ENCODE results near the gene EDNRB. TPM values are rescaled to one million over a fixed set of nuclear protein-coding genes. Genes with fewer than 3 reads are reported as not detected.

EDNRB gene
- total and polyA plus RNA-seq, 2 of the 8 experiments (the other 6 are each of a cell fraction or from before 2014, with no cell fraction given), result 15.8 to 73.2 TPM

DNA sequence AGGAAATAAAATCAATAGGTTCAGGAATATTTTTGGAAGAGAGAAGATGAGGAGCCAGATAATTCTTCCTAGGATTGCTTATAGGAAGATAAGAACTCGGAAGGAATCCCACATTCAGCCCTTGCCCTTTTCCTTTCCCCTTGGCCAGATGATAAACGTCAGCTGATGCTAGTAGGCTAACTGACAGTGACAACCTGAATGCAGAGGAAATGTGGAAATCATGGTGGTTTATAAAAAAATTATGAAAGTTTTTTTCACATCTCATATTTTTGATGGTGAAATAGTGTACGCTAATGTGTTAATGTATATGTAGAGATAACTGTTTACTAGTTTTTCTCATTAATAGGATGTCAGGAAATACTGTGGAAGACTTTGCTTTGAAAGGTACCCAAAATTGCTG lies 56.9 kb downstream of the EDNRB start:
- no peaks in the 10 kb centered on the region; a peak in 1 of 7 replicates for H3K27me3 ChIP-seq (replicated peaks in 1 of 4; ENCODE audit: control insufficient read depth in 3 of 4, extremely low read depth in 1 of 4, insufficient read depth in 3 of 4, low read length in 3 of 4)
- H3K9ac ChIP-seq (replicated peaks in 1 of 4; ENCODE audit: extremely low read depth in 1 of 4, low read depth in 3 of 4, low read length in 3 of 4), result no peak overlapping the region
- no peak overlapping the region for H2AFZ ChIP-seq (ENCODE audit: low read length)
- no peak for TF ChIP-seq JUN (IDR thresholded peaks at IDR 0.05; ENCODE audit: low read depth, low read length)
- no peak for TF ChIP-seq CBX8 (IDR thresholded peaks at IDR 0.05; ENCODE audit: borderline replicate concordance, low read depth, low read length)
- TF ChIP-seq SRF (IDR thresholded peaks at IDR 0.05; ENCODE audit: low read depth, low read length), result no peak
- TF ChIP-seq RAD21 (IDR thresholded peaks at IDR 0.05 in 1 of 2, conservative IDR thresholded peaks at IDR 0.05 in 1 of 2; ENCODE audit: low read depth in 2 of 2, low read length in 2 of 2), result no peak
- no peak for TF ChIP-seq SAP30 (IDR thresholded peaks at IDR 0.05; ENCODE audit: insufficient read depth, insufficient replicate concordance, low read length)
- no peak for TF ChIP-seq POLR2A (IDR thresholded peaks at IDR 0.05; ENCODE audit: control extremely low read depth in 1 of 2, low read depth in 2 of 2, low read length in 2 of 2)
- no peak for TF ChIP-seq RFX5 (IDR thresholded peaks at IDR 0.05; ENCODE audit: borderline replicate concordance, low read depth, low read length)
- no peak for TF ChIP-seq RNF2 (IDR thresholded peaks at IDR 0.05; ENCODE audit: borderline replicate concordance, low read depth, low read length, missing control alignments, poor library complexity, severe bottlenecking)
- no peak for TF ChIP-seq TCF12 (IDR thresholded peaks at IDR 0.05; ENCODE audit: low read depth, low read length)
- TF ChIP-seq EP300 (IDR thresholded peaks at IDR 0.05; ENCODE audit: borderline replicate concordance in 1 of 2, low read depth in 2 of 2, low read length in 2 of 2), result no peak
- no peak for TF ChIP-seq CTBP2 (IDR thresholded peaks at IDR 0.05; ENCODE audit: borderline replicate concordance, insufficient read depth, insufficient read length, low read length)
- no peak for TF ChIP-seq CREB1 (IDR thresholded peaks at IDR 0.05)
- no peak for TF ChIP-seq KDM5A (IDR thresholded peaks at IDR 0.05; ENCODE audit: low read length)
- no peak for TF ChIP-seq SIN3A (conservative IDR thresholded peaks at IDR 0.05 in 1 of 2, IDR thresholded peaks at IDR 0.05 in 1 of 2; ENCODE audit: low read depth in 1 of 2, low read length in 2 of 2)

More for the DNA sequence above, 56.9 kb downstream of the EDNRB start:
- Histone ChIP-seq H3K4ac (replicated peaks; ENCODE audit: insufficient read length, low read depth, low read length) (no peak overlapping the region), H2BK5ac (ENCODE audit: low read depth, low read length) (no peak overlapping the region), H3K56ac (replicated peaks; ENCODE audit: insufficient read length, low read depth, low read length) (no peak overlapping the region), H3K23me2 (ENCODE audit: low read depth, low read length) (no peaks in the 10 kb centered on the region), H3K23ac (ENCODE audit: insufficient read length) (no peak overlapping the region), H3K4me2 (ENCODE audit: insufficient read depth in 1 of 2, low read depth in 2 of 2, low read length in 2 of 2) (no peak overlapping the region), H2BK15ac (ENCODE audit: low read length) (no peak overlapping the region), H3K36me3 (ENCODE audit: control insufficient read depth in 2 of 4, insufficient read depth in 4 of 4, low read length in 3 of 4) (no peaks in the 10 kb centered on the region), H4K8ac (ENCODE audit: extremely low read depth, insufficient read depth, low read length) (no peak overlapping the region), H4K20me1 (replicated peaks in 1 of 2; ENCODE audit: control insufficient read depth in 1 of 2, insufficient read depth in 2 of 2, low read length in 2 of 2) (no peaks in the 10 kb centered on the region), H4K91ac (replicated peaks; ENCODE audit: insufficient read length, low read length) (no peak overlapping the region), H3K14ac (ENCODE audit: insufficient read length) (no peak overlapping the region), H3K9me3 (ENCODE audit: insufficient read depth in 2 of 2, low read depth in 1 of 2, low read length in 1 of 2) (no peaks in the 10 kb centered on the region), H3K79me1 (ENCODE audit: low read depth, low read length) (no peaks in the 10 kb centered on the region), H3K27ac (ENCODE audit: low read depth, low read length) (no peak overlapping the region), H4K5ac (ENCODE audit: insufficient read length, low read depth, low read length) (no peak overlapping the region), H3K79me2 (ENCODE audit: control insufficient read depth in 1 of 2, insufficient read depth in 2 of 2, low read length in 2 of 2) (no peaks in the 10 kb centered on the region), H2BK120ac (replicated peaks; ENCODE audit: low read depth, low read length) (no peak overlapping the region), H3K18ac (ENCODE audit: extremely low read depth, low read length) (no peak overlapping the region), H2BK20ac (ENCODE audit: low read length) (no peak overlapping the region), H3K4me1 (replicated peaks in 1 of 4; ENCODE audit: control insufficient read depth in 3 of 4, insufficient read depth in 4 of 4, low read length in 3 of 4) (peaks cover 0 to 7% (median 2%) of the 10 kb centered on the region in 4 experiments; a peak in 2 of 7 replicates), H2AK5ac (ENCODE audit: low read depth, low read length) (no peak overlapping the region), H3K4me3 (ENCODE audit: extremely low read depth in 1 of 4, insufficient read depth in 2 of 4, low read depth in 3 of 4, low read length in 4 of 4) (no peak overlapping the region), H2BK12ac (ENCODE audit: low read depth, low read length) (no peak overlapping the region)
- ChIA-PET POLR2A (ENCODE audit: partially characterized antibody) (no interaction called here), CTCF (ENCODE audit: partially characterized antibody) (interaction anchor here (1.7 kb wide), 1 partner anchor 49 kb away, joined by 7 read pairs; no protein-coding TSS in a partner anchor)
- WGBS, 2 experiments (ENCODE audit: extremely low coverage in 1 of 2, insufficient coverage in 1 of 2, insufficient read length in 1 of 2, insufficient replicate concordance in 2 of 2, low coverage in 1 of 2, low lambda C conversion rate in 2 of 2, missing lambda C conversion rate in 1 of 2), result 91% methylated on average over 3 of the region's 3 CpGs; no CpG with 5 or more reads in 1 of the 2 experiments
- no peak for DNase-seq (ENCODE audit: low read depth in 1 of 2, low spot score in 2 of 2)
- FAIRE-seq, result no peak

Measured in H1 (cell line).